Stimulated activated CD8-positive, alpha-beta memory T cell treated with anti-CD3 and anti-CD28 coated beads, Interleukin-2, amount 100 ng/mL, for 48 hours (primary cell): Measurements from ENCODE around the gene ANP32A.

ENCODE experiments used
- DNase-seq, 2 donors: peaks; one replicate each; pipeline ENCODE4 v3.0.0-alpha.2; 2020; ENCODE audit warnings: low read depth in 2 of 2

The ANP32A gene

GRCh38 chr15:68797599-68798345 lies 22.9 kb downstream of the ANP32A start:
- DNase-seq, result no peak

DNA sequence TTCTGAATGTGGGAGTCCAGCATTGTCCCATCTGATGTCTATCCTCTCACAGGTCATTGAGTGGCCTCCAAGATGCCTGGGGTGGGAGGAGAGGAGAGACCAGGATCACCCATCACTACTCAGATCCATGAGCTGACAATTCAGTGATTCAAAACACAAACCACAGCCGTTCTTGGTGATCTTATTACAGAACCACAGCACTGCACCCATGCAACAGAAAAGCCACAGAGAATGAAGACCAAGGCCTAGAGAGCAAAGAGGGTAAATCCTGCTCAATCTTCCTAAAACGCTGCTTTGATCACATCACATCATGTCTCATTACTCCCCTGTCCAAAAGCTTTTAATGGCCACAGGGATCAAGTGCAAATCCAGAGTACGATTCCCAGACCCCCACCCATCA lies 23.5 kb downstream of the ANP32A start:
- no peak for DNase-seq

DNA sequence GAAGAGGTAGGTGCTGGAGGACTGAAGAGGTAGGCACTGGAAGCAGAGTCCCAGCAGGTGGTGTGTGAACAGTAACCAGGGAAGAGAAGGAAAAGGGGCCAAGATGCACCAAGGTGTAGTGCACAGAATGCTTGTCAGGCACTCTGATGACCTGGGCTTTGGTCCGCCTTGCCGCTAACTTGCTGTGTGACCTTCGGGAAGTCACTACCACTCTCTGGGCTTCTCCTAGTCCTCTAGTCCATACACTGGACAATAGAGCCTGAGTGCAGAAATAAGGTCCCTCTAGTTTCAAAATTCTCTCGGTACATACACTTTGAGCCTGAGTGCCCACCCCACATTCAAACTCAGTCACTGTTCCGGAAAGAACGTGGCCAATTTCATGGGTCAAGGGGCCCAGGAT lies 24.1 kb downstream of the ANP32A start:
- no peak for DNase-seq

DNA sequence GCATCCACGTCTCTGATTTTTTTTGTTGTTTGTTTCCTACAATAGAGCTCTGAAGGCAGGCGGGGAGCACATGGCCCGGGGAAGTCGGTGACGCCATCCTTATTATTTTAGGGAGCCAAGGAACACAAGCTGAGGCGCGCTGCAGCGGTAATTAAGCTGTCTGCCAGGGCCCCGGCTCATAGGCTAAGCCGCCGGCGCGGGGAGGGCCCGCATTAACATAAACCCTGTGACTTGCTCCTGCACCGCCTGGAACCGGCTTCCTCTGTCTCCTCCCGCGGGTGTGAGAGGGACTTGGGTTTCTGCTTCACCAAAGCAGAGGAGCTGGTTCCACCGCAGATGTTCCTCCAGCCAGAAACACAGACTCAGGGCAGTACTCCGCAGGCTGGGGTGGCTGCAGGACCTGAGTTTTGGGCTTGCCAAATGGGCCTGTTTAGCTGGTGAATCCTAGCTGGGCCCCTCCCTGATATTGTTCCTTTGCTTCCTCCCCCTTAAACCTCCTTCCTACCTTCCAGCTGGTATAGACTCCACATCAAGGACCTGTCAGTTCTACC lies 25.3 kb downstream of the ANP32A start:
- peak; percentile 25 to 56 for DNase-seq

DNA sequence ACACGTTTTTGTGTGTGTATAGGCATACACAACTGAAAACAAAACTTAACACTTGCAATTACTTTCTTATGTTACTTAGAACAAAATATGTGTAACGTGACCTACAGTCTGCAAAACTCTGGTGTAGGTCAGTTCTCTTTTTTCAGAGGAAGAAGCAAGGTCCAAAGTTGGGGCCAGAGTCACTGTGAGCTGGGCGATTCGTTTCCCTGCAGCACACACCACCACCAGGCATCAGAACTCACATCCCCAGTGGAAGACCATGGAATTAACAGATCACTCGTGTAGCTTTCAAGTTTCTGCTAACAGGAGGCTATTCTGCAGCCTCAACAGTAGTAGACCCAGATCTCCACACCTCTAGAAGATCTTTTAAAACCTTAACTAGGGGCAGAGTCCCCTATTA lies 25.8 kb downstream of the ANP32A start:
- no peak for DNase-seq

- no peak for DNase-seq
These were observed 26.4 kb downstream of the ANP32A start for GRCh38 chr15:68794307-68794706.

- DNase-seq, result no peak
These were observed 26.9 kb downstream of the ANP32A start for GRCh38 chr15:68793776-68794175.

DNA sequence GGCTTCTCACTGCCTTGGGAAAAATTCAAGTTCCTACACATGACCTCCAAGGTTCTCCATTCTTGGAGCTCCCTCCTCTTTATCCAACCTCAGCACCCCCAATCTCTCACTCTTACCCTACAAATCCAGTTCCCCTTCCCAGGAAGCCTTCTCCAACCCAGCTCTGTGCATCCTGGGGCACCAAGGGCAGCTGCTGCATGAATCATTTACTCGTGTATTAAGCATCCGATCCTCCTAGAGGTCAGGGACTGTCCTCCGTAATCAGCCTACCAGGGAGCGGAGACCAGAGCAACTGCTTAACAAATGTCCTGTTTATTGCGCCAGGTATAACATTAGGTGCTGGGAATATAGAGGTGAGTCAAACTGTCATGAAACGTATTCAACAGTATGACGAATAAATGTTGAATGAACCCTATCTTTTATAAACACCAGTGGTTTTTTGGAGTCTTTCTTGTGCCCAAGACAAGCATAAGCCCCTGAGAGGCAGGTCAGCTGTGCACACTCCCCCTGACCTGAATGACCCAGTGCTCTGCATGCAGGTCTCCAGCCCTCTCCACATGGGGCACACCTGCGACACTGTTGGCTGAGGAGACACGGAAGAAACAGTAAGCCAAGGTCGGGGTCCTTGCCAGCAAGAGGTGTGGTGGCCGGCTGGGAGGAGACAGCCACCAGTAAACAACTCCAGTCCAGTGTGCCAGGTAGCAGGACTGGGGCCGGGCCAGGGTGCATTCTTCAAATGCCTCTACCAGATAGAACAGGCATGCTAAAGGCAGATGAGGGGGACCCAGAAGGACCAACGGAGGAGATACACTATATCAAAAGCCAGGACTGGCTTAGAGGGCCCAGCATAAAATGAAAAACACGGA lies 27.6 kb downstream of the ANP32A start:
- no peak for DNase-seq

GRCh38 chr15:68791431-68792283 lies 29.0 kb downstream of the ANP32A start:
- peak; percentile 37 to 39 for DNase-seq

- no peak for DNase-seq
These were observed 29.8 kb downstream of the ANP32A start for GRCh38 chr15:68790910-68791309.

DNA sequence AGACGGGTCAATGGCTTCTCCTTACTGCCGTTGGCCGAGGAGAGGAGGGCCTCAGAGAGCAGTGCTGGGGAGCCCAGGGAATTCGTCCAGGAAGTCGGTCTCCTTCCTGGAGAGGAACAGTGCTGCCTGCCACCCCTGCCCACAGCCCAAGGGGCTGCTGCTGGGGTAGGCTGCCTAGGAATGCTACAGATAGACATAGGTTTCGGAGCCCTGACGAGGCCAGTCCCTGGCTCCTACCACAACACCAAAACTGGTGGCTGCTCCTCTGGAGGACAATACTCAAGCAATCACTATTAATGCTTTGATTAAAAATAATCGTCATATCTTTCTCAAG lies 30.5 kb downstream of the ANP32A start:
- DNase-seq, result no peak

DNA sequence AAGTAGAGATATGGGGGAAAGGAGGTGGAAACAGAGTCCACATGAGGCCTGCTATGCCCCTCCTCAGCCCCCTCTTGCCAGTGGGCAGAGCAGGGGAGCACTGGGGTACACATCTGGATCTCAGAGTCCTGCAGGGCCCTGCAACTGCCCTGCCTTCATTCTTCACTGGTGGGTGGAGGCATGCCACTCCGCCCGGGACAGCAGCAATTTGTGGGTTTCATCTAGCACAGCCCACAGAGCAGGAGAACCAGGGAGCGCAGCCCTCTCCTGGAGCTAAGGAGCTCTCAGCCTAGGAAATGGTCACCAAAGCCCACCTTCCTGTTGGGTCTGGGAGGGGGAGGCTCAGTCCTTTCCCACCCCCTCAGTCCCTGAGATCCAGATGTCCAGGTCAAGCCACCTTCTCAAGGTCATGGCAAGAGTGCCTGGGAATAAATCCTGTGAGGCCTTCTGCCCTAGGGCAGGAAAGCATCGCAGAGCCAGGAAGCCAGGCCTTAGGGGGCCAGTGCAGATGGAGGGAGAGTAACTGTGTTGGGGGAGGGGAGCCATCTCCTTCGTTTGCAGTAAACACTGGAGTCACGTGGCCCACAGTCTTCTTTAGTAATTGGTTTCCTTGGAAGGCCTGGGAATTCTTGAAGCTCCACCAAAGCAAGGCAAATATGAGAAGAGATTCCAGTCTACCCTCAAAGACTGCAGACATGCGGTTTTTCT lies 31.0 kb downstream of the ANP32A start:
- DNase-seq, result no peak

DNA sequence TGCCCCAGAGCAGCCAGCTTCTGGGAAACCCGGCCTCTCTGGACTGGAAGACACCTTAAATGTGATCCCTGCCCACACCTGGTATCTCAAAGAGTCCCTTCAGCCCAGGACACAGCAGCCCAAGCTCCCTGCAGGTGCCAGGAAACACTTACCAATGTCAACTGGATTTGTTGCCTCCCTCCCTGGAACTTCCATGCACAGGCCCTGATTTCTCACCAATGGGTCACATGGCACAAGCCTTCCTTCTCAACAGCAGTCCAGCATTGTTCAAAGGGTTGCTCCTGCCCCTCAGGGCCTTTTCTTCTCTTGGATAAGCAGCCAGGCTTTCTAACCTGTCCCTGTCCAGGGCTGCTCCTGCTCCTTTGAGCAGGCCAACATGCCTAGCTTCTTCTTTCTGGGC lies 31.6 kb downstream of the ANP32A start:
- no peak for DNase-seq

- no peak for DNase-seq
These were observed 32.5 kb downstream of the ANP32A start for GRCh38 chr15:68788264-68788624.

- no peak for DNase-seq
These were observed 33.0 kb downstream of the ANP32A start for GRCh38 chr15:68787609-68788263.

- no peak for DNase-seq
These were observed 33.9 kb downstream of the ANP32A start for GRCh38 chr15:68786753-68787152.

DNA sequence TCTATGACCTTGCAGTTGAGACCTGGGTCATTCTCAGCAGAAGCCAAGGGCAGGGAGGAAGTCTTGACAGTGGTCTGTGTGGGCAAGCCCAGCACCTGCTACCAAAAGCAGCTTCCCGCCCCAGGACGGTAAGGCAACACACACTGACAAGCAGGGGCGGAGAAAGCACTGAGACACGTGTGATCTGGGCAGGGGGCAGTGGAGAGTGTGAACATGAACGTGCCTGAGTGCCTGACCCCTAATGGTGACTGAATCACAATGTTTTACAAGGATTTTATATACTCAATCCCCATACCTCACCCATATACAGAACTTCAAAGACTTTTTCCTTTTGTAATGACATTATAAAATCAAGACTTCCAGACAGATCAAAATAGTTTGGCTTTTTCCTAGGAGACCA lies 35.2 kb downstream of the ANP32A start:
- no peak for DNase-seq

- DNase-seq, result no peak
These were observed 36.5 kb downstream of the ANP32A start for GRCh38 chr15:68784206-68784605.

- peak; percentile 41 to 49 for DNase-seq
These were observed 37.3 kb downstream of the ANP32A start for GRCh38 chr15:68783226-68784058.

DNA sequence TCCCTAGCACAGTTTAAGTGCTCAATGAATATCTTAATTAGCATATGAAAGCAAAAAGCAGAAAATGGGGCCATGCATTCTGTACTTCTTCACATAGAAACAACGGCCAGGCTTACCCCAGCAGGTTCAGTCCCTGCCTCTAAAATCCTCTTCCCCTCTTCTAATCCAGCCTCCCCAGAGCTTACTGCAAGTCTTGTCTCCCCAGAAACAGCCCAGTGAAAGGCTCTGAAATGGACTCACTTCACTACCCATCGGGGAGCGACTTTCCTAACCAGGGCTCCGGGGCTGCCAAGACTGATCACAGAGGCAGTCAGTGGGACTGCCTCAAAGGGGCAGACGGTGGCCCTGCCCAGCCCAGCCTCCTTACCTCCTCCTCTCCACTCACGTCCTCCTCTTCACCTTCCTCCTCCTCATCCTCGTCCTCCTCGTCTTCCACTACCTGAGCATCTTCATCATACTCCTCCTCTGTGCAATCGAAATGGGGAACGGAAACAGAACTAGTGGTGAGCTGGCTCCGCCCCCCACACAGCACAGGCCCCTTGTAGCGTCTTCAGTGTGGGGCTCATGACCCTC lies 38.0 kb downstream of the ANP32A start:
- no peak for DNase-seq
